RKO (cell line): ENCODE measurements around the gene SLC5A10.
"Not testable (repeated sequence)": the region's sequence is repeated elsewhere in the genome, so short reads cannot be mapped to it uniquely, and the experiment has no call there.

ENCODE experiments used
- DNase-seq: peaks from one replicate; pipeline ENCODE4 v3.0.0-alpha.2; 2016; ENCODE audit warnings: low spot score

The SLC5A10 gene

DNA sequence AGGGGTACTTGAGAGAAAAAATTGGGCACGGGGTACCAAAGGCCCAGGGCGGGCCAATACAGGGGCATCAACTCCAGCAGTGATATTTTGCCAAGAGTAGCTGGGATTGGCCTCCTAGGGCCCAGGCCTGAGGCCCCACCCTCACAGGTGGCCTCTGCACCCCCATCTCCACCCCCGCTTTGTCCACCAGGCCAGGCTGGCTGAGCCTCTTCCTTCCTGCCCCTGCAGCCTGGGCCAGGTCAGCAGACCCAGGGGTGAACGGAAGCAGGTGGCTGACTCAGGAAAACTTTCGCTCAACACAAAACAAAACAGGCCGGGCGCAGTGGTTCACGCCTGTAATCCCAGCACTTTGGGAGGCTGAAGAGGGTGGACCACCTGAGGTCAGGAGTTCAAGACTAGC is 91.1 kb downstream of the SLC5A10 start:
- DNase-seq = not testable (repeated sequence)

DNA sequence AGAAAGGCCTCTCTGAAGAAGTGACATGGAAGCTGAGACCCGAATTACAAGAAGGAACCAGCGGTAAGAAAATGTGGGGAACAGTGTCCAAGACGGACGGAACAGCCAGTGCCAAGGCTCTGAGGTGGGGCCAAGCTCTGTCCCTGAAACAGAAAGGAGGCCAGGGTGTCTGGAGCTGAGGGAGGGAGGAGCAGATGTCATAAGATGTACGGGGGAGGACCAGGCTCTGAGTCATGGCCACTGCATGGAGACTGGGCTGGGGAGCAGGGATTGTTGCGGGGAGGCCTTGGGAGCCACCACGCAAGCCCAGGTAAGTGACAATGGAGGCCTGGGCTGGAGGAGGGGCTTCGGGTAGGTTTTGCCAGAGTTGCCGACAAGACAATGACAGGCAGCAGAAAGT is 92.7 kb downstream of the SLC5A10 start:
- not testable (repeated sequence) for DNase-seq

DNA sequence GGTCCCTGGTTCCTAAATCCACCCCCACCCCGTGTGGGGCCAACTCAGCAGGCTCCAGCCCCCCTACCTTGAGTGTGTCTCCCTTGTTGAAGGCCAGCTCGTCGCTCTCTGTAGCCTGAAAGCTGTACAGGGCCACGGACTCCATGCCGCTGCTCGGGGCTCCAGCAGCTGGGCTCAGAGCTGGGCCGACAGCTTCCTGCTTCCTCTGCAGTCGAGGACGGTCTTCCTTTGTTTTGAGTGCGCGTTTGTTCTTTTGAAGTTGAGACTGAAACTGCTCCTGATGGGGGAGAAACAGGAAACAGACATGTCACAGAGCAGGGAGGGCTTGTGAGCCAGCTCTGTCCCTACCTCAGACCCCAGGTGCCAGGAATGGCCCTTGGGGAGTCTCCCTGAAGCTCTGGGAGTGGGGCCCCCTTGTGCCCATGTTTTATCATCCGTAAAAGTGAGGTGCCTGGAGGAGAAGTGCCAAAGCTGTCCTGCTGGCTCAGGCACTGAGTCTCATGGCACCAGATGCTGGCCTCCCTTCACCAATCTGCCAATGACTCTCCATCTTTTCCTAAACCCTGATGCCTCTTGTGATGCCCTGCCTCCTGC is 94.9 kb downstream of the SLC5A10 start, which contains the start of gene GRAP:
TSS of gene GRAP (minus strand) at position 176 of the 594 bp plus-strand sequence. CDS start at position 145, 31 bp downstream.
- DNase-seq = not testable (repeated sequence)

DNA sequence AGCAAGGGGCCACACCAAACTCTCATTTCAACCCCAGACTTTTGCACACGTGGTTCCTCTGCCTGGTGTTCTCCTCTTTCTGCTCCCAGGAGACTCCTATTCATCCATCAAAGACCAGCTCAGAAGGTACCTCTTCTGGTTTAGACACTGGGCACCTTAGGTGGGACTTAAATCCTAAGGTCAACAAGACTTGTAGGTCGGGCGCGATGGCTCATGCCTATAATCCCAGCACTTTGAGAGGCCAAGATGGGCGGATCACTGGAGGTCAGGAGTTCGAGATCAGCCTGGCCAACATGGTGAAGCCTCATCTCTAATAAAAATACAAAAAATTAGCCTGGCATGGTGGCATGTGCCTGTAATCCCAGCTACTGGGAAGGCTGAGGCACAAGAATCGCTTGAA is 95.5 kb downstream of the SLC5A10 start:
- not testable (repeated sequence) for DNase-seq

DNA sequence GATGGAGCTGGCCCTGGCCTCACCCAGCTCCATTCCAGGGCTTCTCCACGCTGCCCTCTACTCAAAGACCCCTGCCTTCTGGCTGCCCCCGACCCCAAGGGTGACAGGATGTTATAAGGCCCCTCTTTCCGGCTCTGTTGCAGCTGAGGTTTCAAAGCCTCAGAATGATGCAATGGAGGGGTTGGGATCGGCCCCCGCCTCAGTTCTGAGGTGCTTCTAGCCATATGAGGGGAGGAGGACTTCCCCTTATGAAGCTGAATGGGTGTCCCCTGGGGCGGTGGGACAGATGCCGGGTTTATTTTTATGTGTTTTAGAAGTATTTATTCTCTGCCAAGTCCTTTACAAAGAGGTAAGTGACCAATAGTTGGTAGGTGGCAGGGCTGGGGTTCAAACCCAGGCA is 96.9 kb downstream of the SLC5A10 start:
- DNase-seq = not testable (repeated sequence)

DNA sequence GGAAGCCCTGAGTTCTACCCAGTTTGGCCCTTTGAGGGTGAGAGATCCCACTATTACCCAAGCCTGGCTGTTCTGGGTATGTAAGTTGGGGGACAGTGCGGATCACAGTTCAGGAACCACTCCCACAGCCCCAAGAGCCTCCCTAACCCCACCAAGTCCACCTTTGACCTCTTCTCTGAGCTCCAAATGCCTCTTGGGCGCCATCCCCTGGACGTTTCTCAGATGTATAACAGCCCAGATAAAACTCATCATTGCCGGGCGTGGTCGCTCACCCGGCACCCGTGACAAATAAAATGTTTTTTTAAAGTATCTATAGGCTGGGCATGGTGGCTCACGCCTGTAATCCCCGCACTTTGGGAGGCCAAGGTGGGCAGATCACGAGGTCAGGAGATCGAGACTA is 103.5 kb downstream of the SLC5A10 start:
- not testable (repeated sequence) for DNase-seq

DNA sequence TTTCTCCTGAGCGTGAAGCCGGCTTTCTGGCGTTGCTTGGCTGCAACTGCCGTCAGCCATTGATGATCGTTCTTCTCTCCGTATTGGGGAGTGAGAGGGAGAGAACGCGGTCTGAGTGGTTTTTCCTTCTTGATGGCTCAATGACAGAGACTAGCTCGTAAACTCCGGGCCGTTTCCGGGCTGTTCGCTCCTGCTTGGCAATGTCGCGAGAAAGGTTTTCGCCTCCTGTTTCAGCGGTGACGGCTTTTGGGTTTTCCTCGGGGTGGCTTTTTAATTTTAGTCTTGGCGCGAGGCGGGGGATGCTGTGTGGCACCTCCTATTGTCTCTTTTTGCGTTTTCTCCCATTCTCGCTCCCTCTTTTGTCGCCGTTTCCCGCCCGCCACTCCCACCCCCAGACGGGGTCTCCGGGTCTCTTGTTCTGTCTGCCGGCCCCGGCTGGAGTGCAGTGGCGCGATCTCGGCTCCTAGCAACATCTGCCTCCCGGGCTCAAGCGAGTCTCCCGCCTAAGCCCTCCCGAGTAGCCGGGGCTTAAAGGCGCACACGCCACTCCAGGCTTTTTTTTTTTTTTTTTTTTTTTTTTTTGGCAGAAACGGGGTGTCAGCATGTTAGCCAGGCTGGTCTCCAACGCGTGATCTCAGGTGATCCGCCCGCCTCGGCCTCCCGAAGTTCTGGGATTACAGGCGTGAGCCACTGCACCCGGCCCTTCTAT is 110.2 kb downstream of the SLC5A10 start:
- not testable (repeated sequence) for DNase-seq

DNA sequence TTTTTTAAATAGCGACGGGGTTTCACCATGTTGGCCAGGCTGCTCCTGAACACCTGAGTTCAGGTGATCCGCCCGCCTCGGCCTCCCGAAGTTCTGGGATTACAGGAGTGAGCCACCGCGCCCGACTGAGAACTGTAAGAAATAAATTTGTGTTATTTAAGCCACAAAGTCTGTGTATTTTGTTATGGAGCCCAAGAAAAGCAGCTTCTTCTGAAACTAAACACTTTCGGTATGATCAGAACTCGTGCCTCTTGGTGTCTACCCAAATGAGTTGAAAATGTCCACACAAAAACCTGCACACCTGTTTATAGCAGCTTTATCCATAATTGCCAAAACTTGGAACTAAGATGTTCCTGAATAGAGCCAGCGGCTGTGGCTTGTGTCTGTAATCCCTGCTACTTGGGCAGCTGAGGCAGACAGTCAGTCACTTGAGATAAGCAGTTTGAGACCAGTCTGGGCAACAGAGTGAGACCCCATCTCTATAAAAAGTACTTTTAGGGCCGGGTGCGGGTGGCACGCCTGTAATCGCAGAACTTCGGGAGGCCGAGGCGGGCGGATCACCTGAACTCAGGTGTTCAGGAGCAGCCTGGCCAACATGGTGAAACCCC is 110.9 kb downstream of the SLC5A10 start:
- not testable (repeated sequence) for DNase-seq

DNA sequence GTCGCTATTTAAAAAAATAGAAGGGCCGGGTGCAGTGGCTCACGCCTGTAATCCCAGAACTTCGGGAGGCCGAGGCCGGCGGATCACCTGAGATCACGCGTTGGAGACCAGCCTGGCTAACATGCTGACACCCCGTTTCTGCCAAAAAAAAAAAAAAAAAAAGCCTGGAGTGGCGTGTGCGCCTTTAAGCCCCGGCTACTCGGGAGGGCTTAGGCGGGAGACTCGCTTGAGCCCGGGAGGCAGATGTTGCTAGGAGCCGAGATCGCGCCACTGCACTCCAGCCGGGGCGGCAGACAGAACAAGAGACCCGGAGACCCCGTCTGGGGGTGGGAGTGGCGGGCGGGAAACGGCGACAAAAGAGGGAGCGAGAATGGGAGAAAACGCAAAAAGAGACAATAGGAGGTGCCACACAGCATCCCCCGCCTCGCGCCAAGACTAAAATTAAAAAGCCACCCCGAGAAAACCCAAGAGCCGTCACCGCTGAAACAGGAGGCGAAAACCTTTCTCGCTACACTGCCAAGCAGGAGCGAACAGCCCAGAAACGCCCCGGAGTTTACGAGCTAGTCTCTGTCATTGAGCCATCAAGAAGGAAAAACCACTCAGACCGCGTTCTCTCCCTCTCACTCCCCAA is 111.5 kb downstream of the SLC5A10 start:
- not testable (repeated sequence) for DNase-seq

DNA sequence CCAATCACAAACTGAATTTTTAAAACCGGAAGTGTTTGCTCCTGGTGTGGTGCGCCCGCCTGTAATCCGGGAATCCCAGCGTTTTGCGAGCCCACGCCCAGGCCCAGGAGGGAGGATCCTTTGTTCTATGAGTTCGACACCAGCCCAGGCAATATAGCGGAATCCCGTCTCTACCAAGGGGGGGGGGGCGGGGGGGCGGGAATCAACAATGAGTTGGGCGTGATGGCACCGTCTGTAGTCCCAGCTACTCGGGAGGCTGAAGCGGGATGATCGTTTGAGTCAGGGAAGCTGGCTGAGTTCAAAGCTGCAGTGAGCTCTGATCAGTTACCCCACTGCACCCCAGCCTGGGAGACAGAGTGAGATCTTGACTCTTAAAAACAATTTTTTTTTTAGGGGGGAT is 112.4 kb downstream of the SLC5A10 start:
- DNase-seq = not testable (repeated sequence)

DNA sequence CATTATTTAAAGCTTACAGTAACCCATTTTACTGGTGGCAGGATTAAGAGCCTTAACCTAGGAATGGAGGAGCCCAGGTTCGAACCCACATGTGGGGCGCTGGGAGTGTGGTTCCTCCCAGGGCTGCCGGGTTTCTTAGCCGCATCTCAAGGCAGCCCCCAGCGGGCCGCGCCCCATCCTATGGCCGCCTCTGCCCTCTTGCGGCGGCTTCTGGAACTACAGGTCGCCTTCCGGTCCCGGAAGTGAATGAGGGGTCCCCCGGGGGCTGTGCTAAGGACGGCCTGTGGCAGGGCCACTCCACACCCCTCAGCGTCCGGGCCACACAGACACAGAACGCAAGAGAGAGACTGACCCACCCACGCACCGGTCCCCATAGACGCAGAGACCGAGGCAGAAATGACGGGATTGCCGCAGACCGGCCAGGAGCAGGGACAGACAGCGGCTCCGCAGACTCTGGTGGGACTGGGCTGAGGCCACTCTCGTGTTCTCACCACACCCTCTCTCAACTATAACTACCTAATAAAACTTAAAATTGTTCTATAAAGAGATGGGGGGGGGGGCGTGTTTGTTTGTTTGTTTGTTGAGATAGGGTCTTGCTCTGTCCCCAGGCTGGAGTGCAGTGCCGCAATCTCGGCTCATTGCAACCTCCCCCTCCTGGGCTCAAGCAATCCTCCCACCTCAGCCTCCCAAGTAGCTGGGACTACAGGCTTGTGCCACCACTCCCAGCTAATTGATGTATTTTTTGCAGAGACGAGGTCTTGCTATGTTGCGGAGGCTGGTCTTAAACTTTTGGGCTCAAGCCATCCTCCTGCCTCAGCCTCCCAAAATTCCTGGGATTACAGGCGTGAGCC is 118.6 kb downstream of the SLC5A10 start:
- DNase-seq = not testable (repeated sequence)
